ENCODE results near the gene STUM.
"Not testable (repeated sequence)": the region's sequence is repeated elsewhere in the genome, so short reads cannot be mapped to it uniquely, and the experiment has no call there.

STUM gene

GRCh38 chr1:226548256-226549093, at the start of gene STUM:
TSS of gene STUM (plus strand) at chr1:226548764. CDS start at chr1:226548905, 141 bp downstream.
- DNase-seq: no peak

- DNase-seq: not testable (repeated sequence)
These were observed 48.9 kb upstream of the STUM start for GRCh38 chr1:226499699-226500098.

- DNase-seq: no peak
These were observed 42.5 kb upstream of the STUM start for GRCh38 chr1:226506021-226506420.

- DNase-seq: no peak
These were observed 41.6 kb upstream of the STUM start for GRCh38 chr1:226506921-226507320.

- no peak for DNase-seq
These were observed 38.1 kb upstream of the STUM start for GRCh38 chr1:226510453-226510852.

- DNase-seq: no peak
These were observed 37.3 kb upstream of the STUM start for GRCh38 chr1:226511296-226511695.

GRCh38 chr1:226512076-226512728, 36.4 kb upstream of the STUM start:
- DNase-seq: no peak

GRCh38 chr1:226518375-226518774, 30.2 kb upstream of the STUM start:
- no peak for DNase-seq

GRCh38 chr1:226519135-226519534, 29.4 kb upstream of the STUM start:
- DNase-seq: no peak

- no peak for DNase-seq
These were observed 28.6 kb upstream of the STUM start for GRCh38 chr1:226519716-226520598.

GRCh38 chr1:226520640-226521355, 27.8 kb upstream of the STUM start:
- no peak for DNase-seq

GRCh38 chr1:226523646-226524406, 24.7 kb upstream of the STUM start:
- no peak for DNase-seq

GRCh38 chr1:226524547-226524946, 24.0 kb upstream of the STUM start:
- no peak for DNase-seq

GRCh38 chr1:226525750-226526149, 22.8 kb upstream of the STUM start:
- no peak for DNase-seq

- DNase-seq: no peak
These were observed 21.6 kb upstream of the STUM start for GRCh38 chr1:226526801-226527595.

GRCh38 chr1:226529891-226530290, 18.7 kb upstream of the STUM start:
- DNase-seq: no peak

GRCh38 chr1:226530591-226530990, 18.0 kb upstream of the STUM start:
- no peak for DNase-seq

GRCh38 chr1:226531360-226532093, 17.0 kb upstream of the STUM start:
- DNase-seq: no peak

GRCh38 chr1:226532553-226532952, 16.0 kb upstream of the STUM start:
- no peak for DNase-seq

- DNase-seq: no peak
These were observed 15.3 kb upstream of the STUM start for GRCh38 chr1:226533220-226533619.

Measured in activated CD4-positive, CD25-positive, alpha-beta regulatory T cell treated with anti-CD3 and anti-CD28 coated beads, Interleukin-2, amount 50 U/mL, for 72 hours (primary cell).